ENCODE data around the gene MICU1.
"Not testable (repeated sequence)": the region's sequence is repeated elsewhere in the genome, so short reads cannot be mapped to it uniquely, and the experiment has no call there.

MICU1 gene

GRCh38 chr10:72654720-72655119, 28.8 kb upstream of the MICU1 start:
- H3K9me3 ChIP-seq (ENCODE audit: control insufficient read depth in 2 of 2, low read length in 2 of 2) = no peaks in the 10 kb centered on the region
- no peak overlapping the region for H3K4me3 ChIP-seq (ENCODE audit: low read length in 2 of 2)
- no peaks in the 10 kb centered on the region for H3K36me3 ChIP-seq (ENCODE audit: control insufficient read depth in 2 of 2, insufficient read depth in 2 of 2, low read length in 2 of 2)
- no peak overlapping the region for H3K9ac ChIP-seq (ENCODE audit: low read length in 2 of 2)
- no peaks in the 10 kb centered on the region for H3K27me3 ChIP-seq (ENCODE audit: control insufficient read depth in 1 of 2, insufficient read depth in 2 of 2, low read length in 2 of 2)
- H3K4me1 ChIP-seq (ENCODE audit: control insufficient read depth, insufficient read depth, low read length) = no peaks in the 10 kb centered on the region
- H3K27ac ChIP-seq (ENCODE audit: low read length) = no peak overlapping the region

- Histone ChIP-seq H3K4me3 (ENCODE audit: low read length in 2 of 2) (no peak overlapping the region), H3K4me1 (ENCODE audit: control insufficient read depth, insufficient read depth, low read length) (no peaks in the 10 kb centered on the region), H3K27ac (ENCODE audit: low read length) (no peak overlapping the region), H3K9ac (ENCODE audit: low read length in 2 of 2) (no peak overlapping the region), H3K36me3 (ENCODE audit: control insufficient read depth in 2 of 2, insufficient read depth in 2 of 2, low read length in 2 of 2) (no peaks in the 10 kb centered on the region), H3K27me3 (ENCODE audit: control insufficient read depth in 1 of 2, insufficient read depth in 2 of 2, low read length in 2 of 2) (no peaks in the 10 kb centered on the region), H3K9me3 (ENCODE audit: control insufficient read depth in 2 of 2, low read length in 2 of 2) (no peaks in the 10 kb centered on the region)
Measured at GRCh38 chr10:72653383-72654096, 27.7 kb upstream of the MICU1 start.

- H3K4me1 ChIP-seq (ENCODE audit: control insufficient read depth, insufficient read depth, low read length) = no peaks in the 10 kb centered on the region
- no peak overlapping the region for H3K4me3 ChIP-seq (ENCODE audit: low read length in 2 of 2)
- H3K27me3 ChIP-seq (ENCODE audit: control insufficient read depth in 1 of 2, insufficient read depth in 2 of 2, low read length in 2 of 2) = no peaks in the 10 kb centered on the region
- no peaks in the 10 kb centered on the region for H3K36me3 ChIP-seq (ENCODE audit: control insufficient read depth in 2 of 2, insufficient read depth in 2 of 2, low read length in 2 of 2)
- H3K9me3 ChIP-seq (ENCODE audit: control insufficient read depth in 2 of 2, low read length in 2 of 2) = no peaks in the 10 kb centered on the region
- H3K27ac ChIP-seq (ENCODE audit: low read length) = no peak overlapping the region
- H3K9ac ChIP-seq (ENCODE audit: low read length in 2 of 2) = no peak overlapping the region
Measured at GRCh38 chr10:72649291-72649690, 23.4 kb upstream of the MICU1 start.

- H3K27me3 ChIP-seq (ENCODE audit: control insufficient read depth in 1 of 2, insufficient read depth in 2 of 2, low read length in 2 of 2) = no peaks in the 10 kb centered on the region
- no peak overlapping the region for H3K27ac ChIP-seq (ENCODE audit: low read length)
- H3K36me3 ChIP-seq (ENCODE audit: control insufficient read depth in 2 of 2, insufficient read depth in 2 of 2, low read length in 2 of 2) = no peaks in the 10 kb centered on the region
- no peaks in the 10 kb centered on the region for H3K4me1 ChIP-seq (ENCODE audit: control insufficient read depth, insufficient read depth, low read length)
- no peak overlapping the region for H3K4me3 ChIP-seq (ENCODE audit: low read length in 2 of 2)
- H3K9me3 ChIP-seq (ENCODE audit: control insufficient read depth in 2 of 2, low read length in 2 of 2) = no peaks in the 10 kb centered on the region
- no peak overlapping the region for H3K9ac ChIP-seq (ENCODE audit: low read length in 2 of 2)
Measured at GRCh38 chr10:72648301-72648700, 22.4 kb upstream of the MICU1 start.

GRCh38 chr10:72646971-72647370, 21.1 kb upstream of the MICU1 start:
- H3K4me1 ChIP-seq (ENCODE audit: control insufficient read depth, insufficient read depth, low read length) = not testable (repeated sequence)

GRCh38 chr10:72645263-72645858, 19.5 kb upstream of the MICU1 start:
- Histone ChIP-seq H3K9me3 (ENCODE audit: control insufficient read depth in 2 of 2, low read length in 2 of 2) (no peaks in the 10 kb centered on the region), H3K9ac (ENCODE audit: low read length in 2 of 2) (no peak overlapping the region), H3K27ac (ENCODE audit: low read length) (no peak overlapping the region), H3K4me1 (ENCODE audit: control insufficient read depth, insufficient read depth, low read length) (no peaks in the 10 kb centered on the region), H3K4me3 (ENCODE audit: low read length in 2 of 2) (no peak overlapping the region), H3K36me3 (ENCODE audit: control insufficient read depth in 2 of 2, insufficient read depth in 2 of 2, low read length in 2 of 2) (no peaks in the 10 kb centered on the region), H3K27me3 (ENCODE audit: control insufficient read depth in 1 of 2, insufficient read depth in 2 of 2, low read length in 2 of 2) (no peaks in the 10 kb centered on the region)

More at GRCh38 chr10:72646971-72647370, 21.1 kb upstream of the MICU1 start:
- H3K27me3 ChIP-seq (ENCODE audit: control insufficient read depth in 1 of 2, insufficient read depth in 2 of 2, low read length in 2 of 2); H3K27ac ChIP-seq (ENCODE audit: low read length); H3K9ac ChIP-seq (ENCODE audit: low read length in 2 of 2); H3K36me3 ChIP-seq (ENCODE audit: control insufficient read depth in 2 of 2, insufficient read depth in 2 of 2, low read length in 2 of 2); H3K4me3 ChIP-seq (ENCODE audit: low read length in 2 of 2); H3K9me3 ChIP-seq (ENCODE audit: control insufficient read depth in 2 of 2, low read length in 2 of 2): not testable (repeated sequence)

- no peak overlapping the region for H3K27ac ChIP-seq (ENCODE audit: low read length)
- no peaks in the 10 kb centered on the region for H3K4me1 ChIP-seq (ENCODE audit: control insufficient read depth, insufficient read depth, low read length)
- H3K36me3 ChIP-seq (ENCODE audit: control insufficient read depth in 2 of 2, insufficient read depth in 2 of 2, low read length in 2 of 2) = no peaks in the 10 kb centered on the region
- H3K27me3 ChIP-seq (ENCODE audit: control insufficient read depth in 1 of 2, insufficient read depth in 2 of 2, low read length in 2 of 2) = no peaks in the 10 kb centered on the region
- no peaks in the 10 kb centered on the region for H3K9me3 ChIP-seq (ENCODE audit: control insufficient read depth in 2 of 2, low read length in 2 of 2)
- no peak overlapping the region for H3K9ac ChIP-seq (ENCODE audit: low read length in 2 of 2)
- H3K4me3 ChIP-seq (ENCODE audit: low read length in 2 of 2) = no peak overlapping the region
Measured at GRCh38 chr10:72642318-72642717, 16.4 kb upstream of the MICU1 start.

GRCh38 chr10:72639441-72639873, 13.6 kb upstream of the MICU1 start:
- no peaks in the 10 kb centered on the region for H3K36me3 ChIP-seq (ENCODE audit: control insufficient read depth in 2 of 2, insufficient read depth in 2 of 2, low read length in 2 of 2)
- H3K9me3 ChIP-seq (ENCODE audit: control insufficient read depth in 2 of 2, low read length in 2 of 2) = no peaks in the 10 kb centered on the region
- no peaks in the 10 kb centered on the region for H3K27me3 ChIP-seq (ENCODE audit: control insufficient read depth in 1 of 2, insufficient read depth in 2 of 2, low read length in 2 of 2)
- H3K9ac ChIP-seq (ENCODE audit: low read length in 2 of 2) = no peak overlapping the region
- H3K4me1 ChIP-seq (ENCODE audit: control insufficient read depth, insufficient read depth, low read length) = no peaks in the 10 kb centered on the region
- no peak overlapping the region for H3K4me3 ChIP-seq (ENCODE audit: low read length in 2 of 2)
- no peak overlapping the region for H3K27ac ChIP-seq (ENCODE audit: low read length)

GRCh38 chr10:72638586-72639440, 12.9 kb upstream of the MICU1 start:
- Histone ChIP-seq H3K9ac (ENCODE audit: low read length in 2 of 2) (no peak overlapping the region), H3K27ac (ENCODE audit: low read length) (no peak overlapping the region), H3K27me3 (ENCODE audit: control insufficient read depth in 1 of 2, insufficient read depth in 2 of 2, low read length in 2 of 2) (no peaks in the 10 kb centered on the region), H3K4me1 (ENCODE audit: control insufficient read depth, insufficient read depth, low read length) (no peaks in the 10 kb centered on the region), H3K9me3 (ENCODE audit: control insufficient read depth in 2 of 2, low read length in 2 of 2) (no peaks in the 10 kb centered on the region), H3K36me3 (ENCODE audit: control insufficient read depth in 2 of 2, insufficient read depth in 2 of 2, low read length in 2 of 2) (no peaks in the 10 kb centered on the region), H3K4me3 (ENCODE audit: low read length in 2 of 2) (no peak overlapping the region)

- Histone ChIP-seq H3K4me1 (ENCODE audit: control insufficient read depth, insufficient read depth, low read length) (no peaks in the 10 kb centered on the region), H3K9me3 (ENCODE audit: control insufficient read depth in 2 of 2, low read length in 2 of 2) (no peaks in the 10 kb centered on the region), H3K27me3 (ENCODE audit: control insufficient read depth in 1 of 2, insufficient read depth in 2 of 2, low read length in 2 of 2) (no peaks in the 10 kb centered on the region), H3K4me3 (ENCODE audit: low read length in 2 of 2) (no peak overlapping the region), H3K9ac (ENCODE audit: low read length in 2 of 2) (no peak overlapping the region), H3K27ac (ENCODE audit: low read length) (no peak overlapping the region), H3K36me3 (ENCODE audit: control insufficient read depth in 2 of 2, insufficient read depth in 2 of 2, low read length in 2 of 2) (no peaks in the 10 kb centered on the region)
Measured at GRCh38 chr10:72637398-72637857, 11.5 kb upstream of the MICU1 start.
